GM19239 (cell line): ENCODE data around the gene EPX.

Source experiments
- DNase-seq: peaks from one replicate; pipeline ENCODE4 v3.0.0; 2011; ENCODE audit warnings: low spot score; ENCODE audit not compliant: insufficient read length
- FAIRE-seq: peaks from 2 replicates; lab custom pipeline; 2011; peaks lifted over from hg19 to GRCh38; lab: Jason Lieb, UNC

The EPX gene

DNA sequence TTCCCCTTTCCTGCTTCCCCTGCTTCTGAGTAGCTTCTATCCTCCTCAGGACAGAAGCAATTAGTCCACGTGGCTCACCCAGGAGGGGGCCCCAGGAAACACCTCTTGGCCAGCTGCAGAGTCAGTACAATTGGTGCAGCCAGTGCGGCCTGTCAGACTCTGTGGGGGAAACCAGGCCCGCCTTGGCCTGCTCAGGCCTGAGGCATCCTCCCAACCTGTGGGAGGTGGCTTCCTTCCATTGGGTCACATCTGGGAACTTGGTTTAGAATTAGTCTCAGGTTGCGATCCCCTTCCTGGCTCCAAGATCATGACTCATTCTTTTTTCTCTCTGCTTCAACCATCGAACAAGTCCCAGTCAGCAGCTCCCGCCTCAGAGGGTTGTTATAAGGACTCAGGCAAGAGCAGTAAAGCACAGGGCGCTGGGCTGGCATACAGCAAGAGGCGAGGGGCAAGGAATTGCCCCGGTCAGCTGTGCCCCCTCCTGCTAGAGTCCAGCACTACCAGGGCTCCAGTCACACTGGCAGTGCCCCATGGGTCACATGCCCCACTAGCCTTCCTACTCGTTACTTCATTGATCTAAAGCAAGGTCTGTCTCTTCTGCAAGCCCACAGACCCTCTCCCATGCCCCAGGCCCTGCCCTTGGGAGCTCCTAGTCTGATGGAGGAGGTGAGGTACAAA, 8.1 kb upstream of the EPX start:
- FAIRE-seq (no peak), DNase-seq (no peak)

DNA sequence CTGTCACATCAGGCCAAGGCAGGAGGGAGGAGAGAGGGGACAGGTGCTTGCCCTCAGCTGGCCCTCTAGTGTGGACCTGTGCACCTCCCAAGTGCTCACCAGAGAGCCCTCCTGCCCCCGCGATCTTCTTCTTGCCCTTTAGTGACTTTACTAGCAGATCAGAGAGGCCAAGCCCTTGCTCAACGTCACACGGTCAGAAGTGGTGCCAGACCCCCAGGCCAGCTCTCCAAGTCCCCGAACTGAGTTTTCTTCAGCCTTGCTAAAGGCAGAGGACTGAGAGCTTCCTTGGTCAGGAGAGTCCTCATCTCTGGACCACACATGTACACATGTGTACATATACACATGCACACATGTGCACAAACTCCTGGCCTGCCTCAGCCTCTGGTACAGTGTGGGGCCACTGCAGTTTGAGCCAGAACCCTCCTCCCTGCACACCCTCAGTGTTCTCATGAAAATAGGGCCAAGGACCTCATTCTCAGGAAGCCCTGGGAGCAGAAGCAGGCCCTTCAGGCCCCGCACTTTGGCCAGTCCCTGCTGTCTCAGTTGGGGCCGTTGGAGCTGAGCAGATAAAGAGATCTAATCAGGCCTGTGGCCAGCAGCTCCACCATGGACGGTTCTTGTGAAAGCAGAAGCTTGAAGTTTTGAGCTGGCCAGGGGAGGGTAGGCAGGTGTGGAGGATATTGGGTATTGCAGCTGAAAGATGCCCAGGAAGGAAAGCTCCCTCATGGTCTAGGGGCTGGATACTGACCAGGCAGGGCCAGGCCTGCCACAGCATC, 7.4 kb upstream of the EPX start:
- no peak for DNase-seq
- FAIRE-seq = no peak

DNA sequence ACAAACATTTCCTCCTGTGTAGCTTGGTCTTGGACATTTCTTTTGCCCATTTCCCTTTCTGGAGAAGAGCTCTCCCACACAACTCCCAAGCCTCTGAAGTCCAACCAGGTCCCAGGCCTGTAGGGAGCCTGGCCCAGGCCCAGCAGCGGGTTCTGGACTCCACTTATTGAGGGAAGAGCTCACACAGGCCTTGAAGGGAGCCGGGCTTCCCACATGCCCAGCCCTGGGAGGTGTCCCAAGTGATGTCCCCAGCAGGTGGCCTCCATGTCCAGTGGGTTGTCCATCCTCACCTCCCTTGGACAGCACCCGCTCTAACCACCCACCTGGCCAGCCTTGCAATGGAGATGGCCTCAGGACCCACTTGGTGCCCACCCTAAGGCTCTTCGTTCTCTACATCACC, 5.9 kb upstream of the EPX start:
- DNase-seq (no peak), FAIRE-seq (no peak)

DNA sequence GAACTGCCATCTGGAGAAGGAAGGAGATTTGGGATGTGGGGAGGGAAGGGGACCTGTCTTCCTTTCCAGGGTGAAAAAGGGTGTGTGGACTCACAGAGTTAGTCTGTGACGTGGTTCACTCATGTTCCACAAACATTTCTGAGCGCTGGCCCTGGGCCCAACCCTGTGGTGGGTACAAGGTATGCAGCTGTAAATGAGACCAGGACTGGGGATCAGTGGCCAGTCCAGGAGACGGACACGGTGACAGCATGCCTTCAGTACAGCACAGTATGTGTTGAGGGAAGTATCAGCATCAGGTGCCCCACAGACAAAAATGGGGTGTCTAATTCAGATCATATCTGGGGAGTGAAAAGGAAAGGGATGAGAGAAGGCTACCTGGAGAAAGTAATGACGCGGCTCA, 5.5 kb upstream of the EPX start:
- DNase-seq (no peak), FAIRE-seq (no peak)

DNA sequence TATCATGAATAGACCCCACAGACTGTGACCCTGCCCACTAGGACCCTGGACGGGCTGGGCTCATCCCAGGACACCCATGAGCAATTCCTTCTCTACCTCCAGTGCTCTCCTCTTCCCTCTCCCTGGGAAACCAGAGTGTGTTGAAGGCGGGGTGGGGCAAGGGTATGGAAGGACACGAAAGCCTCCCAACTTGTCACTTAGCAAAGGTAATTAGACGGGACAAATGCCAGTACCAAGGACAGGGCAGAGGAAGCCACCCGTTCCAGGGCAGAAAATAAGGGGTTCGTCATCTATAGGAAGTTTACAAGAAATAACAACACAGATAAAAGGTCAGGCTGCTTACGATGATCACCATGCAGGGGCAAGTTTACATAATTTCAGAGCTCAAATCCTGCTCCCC, 4.9 kb upstream of the EPX start:
- FAIRE-seq = no peak
- no peak for DNase-seq

DNA sequence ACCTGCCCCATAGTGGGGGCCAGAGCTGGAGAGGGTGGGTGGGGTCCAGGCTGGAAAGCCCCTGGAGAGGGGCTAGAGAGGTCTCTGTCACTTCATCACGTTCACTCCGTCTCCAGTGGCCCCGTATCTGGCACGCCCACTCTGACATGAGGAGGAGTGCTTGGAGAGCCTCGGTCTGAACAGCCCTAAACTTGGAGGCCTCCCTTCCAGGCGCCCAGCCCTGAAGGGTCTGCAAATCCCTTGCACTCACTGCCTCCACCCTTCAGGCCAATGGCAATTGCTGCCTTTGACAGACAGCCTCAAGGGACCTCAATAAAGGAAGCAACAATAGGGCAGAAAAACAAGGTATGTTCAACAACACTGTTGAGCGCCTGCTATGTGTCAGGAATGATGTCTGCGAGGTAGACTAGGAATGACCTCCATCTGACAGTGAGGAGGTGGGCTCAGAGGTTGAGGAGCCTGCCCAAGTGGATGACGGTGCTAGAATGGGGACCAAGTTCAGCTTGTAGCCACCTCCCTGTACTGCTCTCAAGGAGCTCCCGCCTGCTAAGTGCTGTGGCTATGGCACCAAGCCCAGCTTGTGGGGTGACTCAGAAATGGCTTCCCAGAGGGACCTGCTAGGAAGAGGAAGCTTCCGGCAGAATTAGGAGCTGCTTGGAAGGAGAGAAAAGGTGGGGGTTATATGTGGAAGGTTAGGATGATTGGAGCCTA, 2.9 kb upstream of the EPX start:
- FAIRE-seq (no peak), DNase-seq (no peak)

DNA sequence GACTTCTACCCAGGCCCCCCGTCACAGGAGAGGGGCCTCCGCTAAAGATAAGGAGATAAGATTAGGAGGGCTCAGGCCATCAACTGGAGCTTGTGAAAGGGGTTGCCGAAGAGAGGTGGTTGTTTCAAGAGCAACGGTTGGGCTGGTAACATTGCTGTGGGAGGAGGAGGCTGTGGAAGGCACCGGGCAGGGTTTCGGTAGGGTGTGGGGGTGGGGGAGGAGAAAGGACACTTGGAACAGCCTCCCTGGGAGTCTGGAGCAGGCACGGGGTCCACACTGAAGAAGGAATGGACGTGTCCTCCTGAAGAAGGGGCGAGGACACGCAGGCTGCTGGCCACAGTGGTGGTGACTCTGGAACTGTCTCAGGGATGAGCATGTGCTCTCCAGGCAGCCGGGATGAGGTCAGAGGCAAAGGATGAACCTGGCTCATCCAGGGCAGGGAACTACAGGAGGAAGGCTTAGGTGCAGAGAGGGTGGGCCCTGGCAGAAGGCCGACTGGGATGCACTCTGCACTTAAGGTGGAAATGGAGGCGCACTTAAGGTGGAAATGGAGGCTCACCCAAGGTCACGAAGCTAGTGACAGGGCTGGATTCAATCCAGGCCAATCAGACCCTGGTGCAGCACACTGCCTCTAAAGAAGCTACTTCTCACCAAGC, 1.2 kb upstream of the EPX start:
- no peak for FAIRE-seq

DNA sequence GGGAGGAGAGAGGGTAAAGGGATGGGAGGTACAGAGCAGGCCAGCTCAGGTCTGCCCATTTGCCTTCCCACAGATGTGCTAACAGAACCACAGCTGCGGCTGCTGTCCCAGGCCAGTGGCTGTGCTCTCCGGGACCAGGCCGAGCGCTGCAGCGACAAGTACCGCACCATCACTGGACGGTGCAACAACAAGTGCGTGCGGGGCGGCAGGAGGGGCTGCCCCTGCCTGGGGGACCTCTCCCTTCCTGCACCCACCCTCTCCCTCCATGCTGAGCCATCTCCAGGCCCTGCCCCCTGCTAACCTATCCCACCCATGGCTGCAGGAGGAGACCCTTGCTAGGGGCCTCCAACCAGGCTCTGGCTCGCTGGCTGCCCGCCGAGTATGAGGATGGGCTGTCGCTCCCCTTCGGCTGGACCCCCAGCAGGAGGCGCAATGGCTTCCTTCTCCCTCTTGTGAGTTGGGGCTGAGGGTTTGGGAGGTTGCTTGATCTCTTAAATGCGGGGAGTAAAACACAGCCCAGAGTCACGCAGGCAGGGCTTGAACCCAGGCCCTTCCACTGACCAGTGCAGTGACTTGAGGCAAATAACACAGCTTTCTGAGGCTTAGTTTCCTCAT, 1.2 kb downstream of the EPX start:
- DNase-seq (no peak), FAIRE-seq (no peak)

More for the DNA sequence above, 1.2 kb upstream of the EPX start:
- DNase-seq = no peak

DNA sequence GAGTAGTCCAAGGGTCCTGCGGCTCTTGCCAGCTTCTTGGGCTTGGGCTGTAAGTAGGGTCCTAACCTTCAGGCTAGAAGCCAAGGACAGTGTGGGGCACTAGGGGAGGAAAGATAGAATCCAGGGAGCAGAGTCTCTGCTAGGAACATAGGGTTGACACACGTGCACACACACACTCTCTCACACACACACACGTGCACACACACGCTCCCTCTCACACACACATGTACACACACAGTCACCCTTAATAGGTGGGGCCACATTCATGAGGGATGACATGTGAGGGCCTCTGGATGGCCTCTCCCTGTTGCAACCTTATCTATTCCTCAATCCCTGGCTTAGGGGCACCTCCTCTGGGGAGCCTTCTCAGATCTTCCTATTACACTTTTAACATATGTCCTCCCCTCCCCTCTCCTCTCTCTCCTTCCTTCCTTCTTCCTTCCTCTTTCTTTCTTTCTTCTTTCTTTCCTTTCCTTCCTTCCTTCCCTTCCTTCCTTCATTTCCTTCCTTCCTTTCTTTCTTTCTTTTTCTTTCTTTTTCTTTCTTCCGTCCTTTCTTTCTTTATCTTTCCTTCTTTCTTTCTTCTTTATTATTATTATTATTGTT, 3.1 kb downstream of the EPX start:
- no peak for DNase-seq
- no peak for FAIRE-seq

DNA sequence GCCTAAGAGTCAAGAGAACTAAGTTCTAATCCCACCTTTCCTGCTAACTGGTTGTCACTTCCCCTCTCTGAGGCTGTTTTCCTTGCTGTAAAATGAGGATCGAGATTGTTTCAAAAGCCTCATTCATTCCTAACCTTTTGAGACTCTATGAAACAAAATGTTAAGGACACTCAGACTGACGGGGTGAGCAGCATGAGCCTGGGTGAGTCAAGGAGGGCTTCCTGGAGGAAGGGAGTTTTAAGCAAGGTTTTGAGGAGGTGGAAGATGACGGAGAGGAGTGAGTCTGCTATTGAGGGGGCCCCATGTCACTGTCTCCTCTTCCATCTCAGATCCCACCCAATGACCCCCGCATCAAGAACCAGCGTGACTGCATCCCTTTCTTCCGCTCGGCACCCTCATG, 4.1 kb downstream of the EPX start:
- no peak for DNase-seq
- FAIRE-seq = no peak

DNA sequence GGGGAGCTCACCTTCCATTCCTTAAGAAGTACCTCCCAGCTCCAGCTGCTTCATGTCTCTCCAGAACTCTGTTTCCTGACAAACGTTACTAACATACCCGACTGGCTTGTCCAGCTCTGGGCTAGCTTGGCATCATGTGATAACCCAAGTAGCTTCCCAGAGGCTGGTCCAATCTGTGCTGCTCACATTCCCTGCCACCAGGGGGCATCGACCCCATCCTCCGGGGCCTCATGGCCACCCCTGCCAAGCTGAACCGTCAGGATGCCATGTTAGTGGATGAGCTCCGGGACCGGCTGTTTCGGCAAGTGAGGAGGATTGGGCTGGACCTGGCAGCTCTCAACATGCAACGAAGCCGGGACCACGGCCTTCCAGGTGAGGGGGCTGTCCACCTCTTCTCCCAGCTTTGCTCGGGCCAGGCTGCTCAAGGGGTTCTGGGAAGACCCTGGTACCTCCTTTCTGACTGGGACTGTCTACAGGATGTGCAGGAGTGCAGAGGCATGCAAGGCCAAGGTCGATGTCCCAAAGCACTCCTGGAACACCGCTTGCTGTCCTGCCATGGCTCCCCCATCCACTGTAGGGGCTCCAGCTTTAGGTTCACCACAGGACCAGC, 7.6 kb downstream of the EPX start:
- FAIRE-seq (peak; percentile 60), DNase-seq (peak; percentile 58)

DNA sequence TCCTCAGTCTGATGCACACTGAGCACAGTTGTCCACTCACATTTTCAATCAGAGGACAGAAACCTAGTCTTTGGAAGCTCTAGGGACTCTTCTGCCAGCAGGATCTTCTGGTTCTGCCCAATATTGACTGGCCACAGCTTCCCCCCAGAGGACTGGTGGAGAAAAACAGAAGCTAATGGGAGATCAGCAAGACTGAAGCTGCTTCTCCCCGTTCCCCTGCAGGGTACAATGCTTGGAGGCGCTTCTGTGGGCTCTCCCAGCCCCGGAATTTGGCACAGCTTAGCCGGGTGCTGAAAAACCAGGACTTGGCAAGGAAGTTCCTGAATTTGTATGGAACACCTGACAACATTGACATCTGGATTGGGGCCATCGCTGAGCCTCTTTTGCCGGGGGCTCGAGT, 10.3 kb downstream of the EPX start:
- DNase-seq = no peak
- no peak for FAIRE-seq

DNA sequence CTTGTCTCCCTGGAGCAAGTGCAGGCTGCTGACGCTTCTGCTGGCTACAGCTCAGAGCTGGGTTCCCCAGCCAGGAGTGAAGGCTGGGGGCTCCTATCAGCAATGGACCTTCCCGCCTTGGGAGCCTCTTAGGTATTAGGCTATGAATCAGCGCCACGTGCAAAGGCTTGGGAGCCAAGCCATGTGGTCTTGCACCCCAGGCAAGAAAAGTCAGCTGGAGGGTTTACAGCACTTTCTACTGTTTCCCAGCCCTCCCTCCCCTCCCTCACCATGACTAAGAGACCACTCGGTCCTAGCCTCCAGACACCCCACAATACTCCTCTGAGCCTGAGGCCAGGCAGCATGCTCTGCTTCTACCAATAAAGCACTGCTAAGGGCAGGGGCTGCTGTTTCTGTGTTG, 12.3 kb downstream of the EPX start:
- FAIRE-seq (no peak), DNase-seq (no peak)

DNA sequence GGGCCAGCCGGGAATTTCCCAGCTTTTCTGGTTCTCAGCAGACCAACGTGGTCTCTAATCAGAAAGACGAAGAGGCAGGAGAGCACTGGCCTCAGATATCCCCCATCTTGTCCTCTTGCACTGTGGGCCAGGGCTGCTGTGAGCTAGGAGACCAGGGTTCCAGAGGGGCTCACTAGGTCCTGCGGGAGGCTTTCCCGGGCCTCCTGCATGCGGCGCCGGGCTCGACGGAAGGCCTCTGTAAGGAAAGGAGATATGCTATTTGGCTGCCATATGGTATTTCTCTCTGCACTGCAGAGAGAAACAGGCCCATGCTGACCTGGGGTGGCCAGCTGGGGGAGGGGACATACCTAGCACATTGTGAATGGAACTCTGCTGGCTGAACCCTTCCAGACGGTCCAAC, 13.4 kb downstream of the EPX start:
- FAIRE-seq (no peak), DNase-seq (no peak)

DNA sequence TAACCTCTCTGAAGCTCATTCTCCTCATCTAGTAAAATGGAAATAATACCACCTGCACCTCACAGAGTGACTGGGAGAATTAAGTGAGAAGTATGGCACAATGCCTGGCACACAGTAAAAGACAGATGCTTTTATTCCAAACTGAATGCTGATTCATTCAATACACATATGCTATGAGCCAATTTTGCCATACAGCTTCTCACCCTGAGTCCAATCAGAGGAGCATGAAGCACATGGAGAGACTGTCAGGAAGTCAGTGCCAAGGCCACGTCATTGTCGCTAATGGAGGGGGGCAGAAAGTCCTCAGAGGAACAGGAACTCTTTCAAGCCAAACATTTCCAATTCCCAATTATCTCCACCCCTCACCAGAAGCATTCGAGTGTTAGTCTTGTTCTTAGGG, 14.9 kb downstream of the EPX start:
- no peak for FAIRE-seq
- no peak for DNase-seq

DNA sequence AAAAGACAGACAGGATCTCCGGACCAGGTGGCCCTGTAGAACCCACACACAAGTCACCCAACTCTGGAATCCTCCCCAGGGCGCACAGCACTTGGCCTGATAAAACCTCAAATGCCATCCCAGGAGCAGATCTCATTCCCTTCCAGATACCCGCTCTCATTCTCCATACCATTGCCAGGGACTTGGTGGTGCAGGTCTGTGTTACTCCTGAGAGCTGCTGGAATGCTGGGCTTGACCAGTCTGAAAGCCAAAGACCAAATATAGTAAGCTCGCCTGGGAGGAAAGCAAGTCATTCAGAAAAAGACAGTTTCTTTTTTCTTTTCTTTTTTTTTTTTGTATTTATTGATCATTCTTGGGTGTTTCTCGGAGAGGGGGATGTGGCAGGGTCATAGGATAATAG, 15.8 kb downstream of the EPX start:
- no peak for FAIRE-seq
- no peak for DNase-seq

DNA sequence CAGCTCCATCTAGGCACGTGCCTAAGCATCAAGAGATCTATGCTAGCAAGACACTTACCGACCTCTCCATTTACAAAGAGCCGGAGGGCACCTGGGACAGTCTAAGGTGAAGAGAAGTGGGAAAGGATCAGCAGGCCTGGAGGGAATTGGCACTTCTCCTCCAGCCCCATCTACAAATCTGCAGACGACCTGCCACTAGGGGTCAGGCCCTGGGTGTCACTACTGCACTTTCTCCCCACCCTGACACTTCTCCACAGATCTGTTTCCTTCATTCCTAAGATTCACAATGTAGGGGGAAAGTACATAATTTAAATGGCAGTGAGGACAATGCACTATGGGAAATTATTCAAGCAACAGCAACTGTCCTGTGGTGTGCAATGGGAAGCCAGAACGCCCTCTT, 18.4 kb downstream of the EPX start:
- DNase-seq (no peak), FAIRE-seq (no peak)

DNA sequence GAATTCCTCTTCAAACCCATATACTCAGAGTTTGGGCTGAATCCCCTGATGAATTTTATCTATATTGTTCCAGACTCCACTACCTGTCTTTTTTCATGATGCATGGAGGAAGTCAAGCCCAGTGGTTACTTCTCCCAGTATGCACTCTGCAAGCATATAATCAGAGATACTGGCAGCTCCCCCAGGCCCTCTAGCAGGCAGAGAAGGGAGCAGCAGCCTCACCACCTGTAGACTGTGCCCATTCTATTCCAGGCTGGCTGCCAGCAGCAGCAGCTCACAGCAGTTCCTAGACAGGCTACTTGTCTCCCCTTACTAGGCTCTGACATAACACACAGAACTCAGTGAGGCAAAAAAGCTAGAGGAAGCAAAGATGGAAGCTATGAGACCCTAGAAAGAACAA, 23.2 kb downstream of the EPX start:
- DNase-seq (no peak), FAIRE-seq (no peak)

DNA sequence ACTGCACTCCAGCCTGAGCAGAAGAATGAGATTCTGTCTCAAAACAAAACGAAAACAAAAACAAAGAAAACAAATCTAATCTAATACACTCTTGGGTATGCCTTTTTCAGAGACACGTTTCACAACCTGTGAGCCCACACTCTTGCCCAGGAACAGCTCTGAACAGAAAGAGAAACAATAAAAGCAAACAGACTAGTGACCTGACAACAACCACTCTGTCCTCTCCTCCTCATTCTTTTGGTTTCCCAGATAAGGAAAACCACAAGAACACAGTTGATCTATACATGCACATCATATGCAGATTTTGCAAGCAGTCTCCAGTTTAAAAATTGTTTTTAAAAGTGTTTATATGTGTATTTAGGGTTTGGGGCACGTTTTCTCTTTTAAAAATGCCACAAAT, 25.2 kb downstream of the EPX start:
- DNase-seq (no peak), FAIRE-seq (no peak)
